Epithelial cell of esophagus (primary cell): Measurements from ENCODE around the gene RHOBTB3.

Experiments
- DNase-seq: peaks from one replicate; pipeline ENCODE4 v3.0.0; 2010; ENCODE audit warnings: low read depth
- H3K4me3 ChIP-seq: 2 replicates; pipeline ENCODE4 v1.5.1; 2011; ENCODE audit warnings: mild to moderate bottlenecking, low read length, control low read depth
- CTCF ChIP-seq: IDR thresholded peaks from 2 replicates; pipeline ENCODE4 v1.5.1; 2011; ENCODE audit warnings: low read depth, mild to moderate bottlenecking, low read length, control low read depth, inconsistent platforms; ENCODE audit not compliant: insufficient read depth; ENCODE audit errors: missing control alignments

Gene RHOBTB3

GRCh38 chr5:95816776-95817175, 85.6 kb downstream of the RHOBTB3 start:
- no peak overlapping the region for H3K4me3 ChIP-seq
- TF ChIP-seq CTCF, result no peak
- no peak for DNase-seq

- no peak for TF ChIP-seq CTCF
- peak; percentile 62 for DNase-seq
Observed at GRCh38 chr5:95817430-95817829, 86.3 kb downstream of the RHOBTB3 start.

GRCh38 chr5:95818181-95819147, 87.3 kb downstream of the RHOBTB3 start:
- H3K4me3 ChIP-seq, result no peak overlapping the region
- DNase-seq, result no peak
- TF ChIP-seq CTCF, result no peak

More at GRCh38 chr5:95817430-95817829, 86.3 kb downstream of the RHOBTB3 start:
- no peak overlapping the region for H3K4me3 ChIP-seq

- peak overlapping the region; percentile 89 for H3K4me3 ChIP-seq
- TF ChIP-seq CTCF, result no peak
- no peak for DNase-seq
Observed at GRCh38 chr5:95821110-95822021, 90.2 kb downstream of the RHOBTB3 start.

- peak; percentile 36 for DNase-seq
- no peak for TF ChIP-seq CTCF
Observed at GRCh38 chr5:95822043-95822541, 91.0 kb downstream of the RHOBTB3 start.

GRCh38 chr5:95822542-95823181, 91.5 kb downstream of the RHOBTB3 start, which contains the start of gene GLRX:
Gene GLRX (minus strand): TSS chr5:95822726. CDS start chr5:95822662, 64 bp downstream.
- TF ChIP-seq CTCF, result no peak
- peak; percentile 93 for DNase-seq
- peak within 1 kb of the TSS; percentile 89 for H3K4me3 ChIP-seq

More at GRCh38 chr5:95822043-95822541, 91.0 kb downstream of the RHOBTB3 start:
- H3K4me3 ChIP-seq, result peak overlapping the region; percentile 89
